HL-60 (cell line): ENCODE results near the gene PERCC1.
A peak's percentile ranks its signal among the peaks of the same experiment; 100 is the strongest.

ENCODE experiments used
- DNase-seq, 2 experiments: peaks; one replicate each; pipeline ENCODE4 v3.0.0-alpha.2; 2010 to 2020; ENCODE audit warnings: low read depth in 1 of 2, low spot score in 1 of 2
- H3K27ac ChIP-seq: fragments of 250-450 bp; sonication (Bioruptor Pico); replicated peaks from 2 replicates; pipeline ENCODE4 v1.5.1; 2020; ENCODE audit warnings: mild to moderate bottlenecking, moderate library complexity
- H3K27me3 ChIP-seq: fragments of 250-450 bp; sonication (Bioruptor Pico); 2 replicates; pipeline ENCODE4 v1.5.1; 2021; ENCODE audit warnings: mild to moderate bottlenecking, moderate library complexity; ENCODE audit not compliant: insufficient read depth, poor library complexity, severe bottlenecking
- H3K4me3 ChIP-seq: replicated peaks from 2 replicates; pipeline ENCODE4 v1.5.1; 2011; ENCODE audit warnings: mild to moderate bottlenecking, control low read depth, low read length; ENCODE audit not compliant: insufficient read depth
- GABPA ChIP-seq: IDR thresholded peaks from 2 replicates; pipeline ENCODE4 v1.6.1; 2012; ENCODE audit warnings: low read depth
- POLR2AphosphoS5 ChIP-seq: IDR thresholded peaks from 2 replicates; pipeline ENCODE4 v1.6.1; 2012; ENCODE audit warnings: low read depth
- SPI1 ChIP-seq: IDR thresholded peaks from 2 replicates; pipeline ENCODE4 v1.6.1; 2012; ENCODE audit warnings: low read depth, mild to moderate bottlenecking, borderline replicate concordance
- TF ChIP-seq, protein P1 (sequence below): IDR thresholded peaks from 2 replicates; pipeline ENCODE4 v1.6.1; 2012; ENCODE audit warnings: low read depth; ENCODE audit not compliant: insufficient replicate concordance
- TF ChIP-seq, protein P2 (sequence below): IDR thresholded peaks from one replicate; pipeline ENCODE4 v1.5.1; 2011; ENCODE audit warnings: low read length, control low read depth, inconsistent platforms; ENCODE audit not compliant: insufficient read depth

Gene PERCC1

DNA sequence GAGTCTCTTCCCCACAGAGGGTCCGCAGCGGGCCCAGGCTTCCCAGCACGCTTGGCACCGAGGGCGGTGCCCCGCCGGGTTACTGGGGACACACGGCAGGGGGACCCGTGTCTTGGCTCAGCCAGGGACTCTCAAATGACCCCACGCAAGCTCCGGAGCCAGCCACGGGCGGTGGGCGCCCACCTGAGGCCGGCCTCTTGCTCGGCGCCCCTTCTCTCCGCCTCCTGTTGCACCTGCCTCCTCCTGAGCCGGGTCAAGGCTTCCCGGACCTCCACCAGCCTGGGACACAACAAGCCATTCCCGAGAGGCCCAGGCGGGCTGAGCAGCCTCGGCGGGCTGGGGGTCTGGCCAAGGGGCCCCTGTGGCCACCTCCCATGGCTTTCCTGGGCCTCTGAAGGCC is 11.8 kb downstream of the PERCC1 start:
- no peak overlapping the region for H3K4me3 ChIP-seq
- no peaks in the 10 kb centered on the region for H3K27me3 ChIP-seq
- TF ChIP-seq, protein P1, sequence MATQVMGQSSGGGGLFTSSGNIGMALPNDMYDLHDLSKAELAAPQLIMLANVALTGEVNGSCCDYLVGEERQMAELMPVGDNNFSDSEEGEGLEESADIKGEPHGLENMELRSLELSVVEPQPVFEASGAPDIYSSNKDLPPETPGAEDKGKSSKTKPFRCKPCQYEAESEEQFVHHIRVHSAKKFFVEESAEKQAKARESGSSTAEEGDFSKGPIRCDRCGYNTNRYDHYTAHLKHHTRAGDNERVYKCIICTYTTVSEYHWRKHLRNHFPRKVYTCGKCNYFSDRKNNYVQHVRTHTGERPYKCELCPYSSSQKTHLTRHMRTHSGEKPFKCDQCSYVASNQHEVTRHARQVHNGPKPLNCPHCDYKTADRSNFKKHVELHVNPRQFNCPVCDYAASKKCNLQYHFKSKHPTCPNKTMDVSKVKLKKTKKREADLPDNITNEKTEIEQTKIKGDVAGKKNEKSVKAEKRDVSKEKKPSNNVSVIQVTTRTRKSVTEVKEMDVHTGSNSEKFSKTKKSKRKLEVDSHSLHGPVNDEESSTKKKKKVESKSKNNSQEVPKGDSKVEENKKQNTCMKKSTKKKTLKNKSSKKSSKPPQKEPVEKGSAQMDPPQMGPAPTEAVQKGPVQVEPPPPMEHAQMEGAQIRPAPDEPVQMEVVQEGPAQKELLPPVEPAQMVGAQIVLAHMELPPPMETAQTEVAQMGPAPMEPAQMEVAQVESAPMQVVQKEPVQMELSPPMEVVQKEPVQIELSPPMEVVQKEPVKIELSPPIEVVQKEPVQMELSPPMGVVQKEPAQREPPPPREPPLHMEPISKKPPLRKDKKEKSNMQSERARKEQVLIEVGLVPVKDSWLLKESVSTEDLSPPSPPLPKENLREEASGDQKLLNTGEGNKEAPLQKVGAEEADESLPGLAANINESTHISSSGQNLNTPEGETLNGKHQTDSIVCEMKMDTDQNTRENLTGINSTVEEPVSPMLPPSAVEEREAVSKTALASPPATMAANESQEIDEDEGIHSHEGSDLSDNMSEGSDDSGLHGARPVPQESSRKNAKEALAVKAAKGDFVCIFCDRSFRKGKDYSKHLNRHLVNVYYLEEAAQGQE, result no peak
- TF ChIP-seq, protein P2, sequence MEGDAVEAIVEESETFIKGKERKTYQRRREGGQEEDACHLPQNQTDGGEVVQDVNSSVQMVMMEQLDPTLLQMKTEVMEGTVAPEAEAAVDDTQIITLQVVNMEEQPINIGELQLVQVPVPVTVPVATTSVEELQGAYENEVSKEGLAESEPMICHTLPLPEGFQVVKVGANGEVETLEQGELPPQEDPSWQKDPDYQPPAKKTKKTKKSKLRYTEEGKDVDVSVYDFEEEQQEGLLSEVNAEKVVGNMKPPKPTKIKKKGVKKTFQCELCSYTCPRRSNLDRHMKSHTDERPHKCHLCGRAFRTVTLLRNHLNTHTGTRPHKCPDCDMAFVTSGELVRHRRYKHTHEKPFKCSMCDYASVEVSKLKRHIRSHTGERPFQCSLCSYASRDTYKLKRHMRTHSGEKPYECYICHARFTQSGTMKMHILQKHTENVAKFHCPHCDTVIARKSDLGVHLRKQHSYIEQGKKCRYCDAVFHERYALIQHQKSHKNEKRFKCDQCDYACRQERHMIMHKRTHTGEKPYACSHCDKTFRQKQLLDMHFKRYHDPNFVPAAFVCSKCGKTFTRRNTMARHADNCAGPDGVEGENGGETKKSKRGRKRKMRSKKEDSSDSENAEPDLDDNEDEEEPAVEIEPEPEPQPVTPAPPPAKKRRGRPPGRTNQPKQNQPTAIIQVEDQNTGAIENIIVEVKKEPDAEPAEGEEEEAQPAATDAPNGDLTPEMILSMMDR, result no peak
- TF ChIP-seq GABPA (no peak), POLR2AphosphoS5 (no peak), SPI1 (no peak)
- DNase-seq, result no peak
- H3K27ac ChIP-seq, result no peak overlapping the region

DNA sequence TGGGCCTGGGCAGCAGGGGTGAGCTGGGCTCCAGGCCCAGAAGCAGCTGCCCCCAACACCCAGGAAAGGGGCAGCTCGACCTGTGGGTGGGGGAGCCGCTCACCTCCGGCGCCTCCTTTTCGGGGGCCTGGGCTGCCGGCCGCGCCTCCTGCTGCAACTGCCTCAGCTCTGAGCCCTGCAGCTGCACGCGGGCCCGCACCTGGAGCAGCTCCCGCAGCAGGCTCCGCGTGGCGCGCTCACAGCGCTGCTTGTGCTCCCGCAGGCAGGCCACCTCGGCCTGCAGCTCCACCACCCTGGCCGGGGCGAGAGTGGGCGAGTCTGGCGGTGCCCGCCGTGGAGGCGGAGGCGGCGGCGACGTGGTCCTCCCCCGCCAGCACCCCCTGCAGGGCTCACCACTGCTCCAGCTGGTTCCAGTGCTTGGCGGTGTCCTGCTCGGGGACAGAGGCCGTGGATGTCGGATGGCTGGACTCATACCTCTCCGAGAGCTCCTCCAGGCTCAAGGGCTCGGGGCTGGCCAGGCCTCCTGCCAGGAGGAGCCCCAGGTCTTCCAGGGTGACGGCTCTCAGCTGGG is 12.6 kb downstream of the PERCC1 start:
- no peak for DNase-seq
- no peak overlapping the region for H3K27ac ChIP-seq
- H3K27me3 ChIP-seq, result no peaks in the 10 kb centered on the region
- no peak overlapping the region for H3K4me3 ChIP-seq
- TF ChIP-seq SPI1 (no peak), GABPA (no peak), POLR2AphosphoS5 (no peak)
- TF ChIP-seq, protein P2, result no peak

DNA sequence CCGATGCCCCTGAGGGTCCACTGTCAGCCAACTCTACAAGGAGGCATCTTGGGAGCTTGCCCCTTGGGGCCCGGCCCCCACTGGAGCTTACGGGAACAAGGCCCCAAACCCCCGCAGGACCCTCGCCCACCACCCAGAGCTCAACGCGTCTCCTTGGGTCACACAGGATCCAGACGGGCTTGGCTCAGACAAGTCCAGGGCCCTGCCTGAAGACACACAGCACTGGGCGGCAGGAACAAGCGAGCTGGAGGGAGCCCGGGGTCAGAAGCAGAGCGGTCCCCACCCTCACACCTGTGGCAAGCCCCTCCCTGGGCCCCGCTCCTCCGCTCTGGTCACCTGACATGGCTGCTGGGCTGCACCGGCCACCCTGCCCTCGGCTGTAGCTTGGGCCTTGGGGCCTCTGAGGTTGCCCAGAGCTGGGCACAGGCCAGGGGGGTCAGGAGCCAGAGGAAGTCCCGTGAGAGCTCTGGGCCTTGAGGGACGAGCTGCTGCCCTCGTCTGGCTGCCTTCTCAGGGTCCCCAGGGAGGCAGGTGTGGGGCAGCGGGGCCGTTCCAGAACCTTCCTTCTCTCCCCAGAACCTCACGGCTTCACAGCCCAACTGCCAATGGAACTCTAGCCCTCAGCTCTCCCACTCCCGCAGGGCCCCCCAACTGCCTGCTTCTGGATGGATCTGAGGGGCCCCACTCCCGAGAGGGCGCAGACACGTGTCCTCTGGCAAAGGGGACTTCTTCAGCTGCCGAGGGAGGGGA is 13.3 kb downstream of the PERCC1 start, which contains the start of gene CCDC154:
Gene CCDC154 (minus strand): TSS at position 577 of the 750 bp plus-strand sequence. CDS start 234 bp downstream, at position 343.
- no peaks in the 10 kb centered on the region for H3K27me3 ChIP-seq
- no peak within 1 kb of the TSS for H3K4me3 ChIP-seq
- DNase-seq, result no peak
- no peak within 1 kb of the TSS for H3K27ac ChIP-seq
- TF ChIP-seq, protein P2, result no peak
- peak; percentile 48; the same call in 1 of the 2 replicates for TF ChIP-seq POLR2AphosphoS5

DNA sequence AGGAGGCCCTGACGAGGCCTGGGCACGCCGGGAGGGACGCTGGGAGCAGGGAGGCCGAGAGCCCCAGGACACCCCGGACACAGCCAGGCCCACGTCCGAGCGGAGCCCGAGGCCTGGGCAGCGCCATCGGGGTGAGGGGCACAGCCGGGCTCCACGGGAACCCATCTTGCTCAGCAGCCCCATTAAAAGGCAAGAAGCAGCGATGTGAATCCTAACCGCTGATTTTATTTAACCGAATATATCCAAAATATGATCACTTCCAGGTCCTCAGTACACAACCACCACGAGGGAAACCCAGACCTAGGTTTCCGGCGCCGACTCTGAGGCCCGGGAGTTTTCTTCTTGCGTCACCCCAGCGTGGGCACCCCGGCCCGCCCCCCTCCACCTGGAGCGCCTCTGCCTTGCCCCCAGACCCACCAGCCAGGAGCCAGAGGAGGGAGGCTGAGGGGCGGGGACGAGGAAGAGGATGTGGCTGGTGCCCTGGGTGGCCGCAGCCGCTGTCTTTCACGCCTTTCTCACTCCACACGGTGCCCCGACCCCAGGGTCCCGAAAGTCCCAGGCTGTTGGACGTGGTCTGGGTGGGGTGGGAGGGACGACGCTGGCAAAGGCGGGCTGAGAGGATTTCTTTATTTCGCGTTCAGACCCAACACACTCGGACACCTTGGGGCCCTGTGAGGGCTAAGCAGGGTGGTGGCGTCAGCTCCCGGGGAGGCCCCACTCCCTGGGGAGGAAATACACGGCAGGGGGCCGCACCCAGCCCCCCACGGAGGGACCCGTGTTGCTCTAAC is 14.0 kb downstream of the PERCC1 start:
- no peaks in the 10 kb centered on the region for H3K27me3 ChIP-seq
- H3K27ac ChIP-seq, result no peak overlapping the region
- TF ChIP-seq, protein P2, result no peak
- TF ChIP-seq POLR2AphosphoS5 (no peak), SPI1 (no peak), GABPA (no peak)
- TF ChIP-seq, protein P1, result no peak
- no peak overlapping the region for H3K4me3 ChIP-seq
- no peak for DNase-seq
